Endothelial cell of umbilical vein (primary cell): Measurements from ENCODE around the gene CELF2. TPM values are rescaled to one million over a fixed set of nuclear protein-coding genes. Genes with fewer than 3 reads are reported as not detected.
A peak's percentile ranks its signal among the peaks of the same experiment; 100 is the strongest.

Source experiments
- Bru-seq: library from RNA; stranded (reverse); fragments of 400-500 nt; gene quantifications from one replicate; lab custom pipeline; 2021; lab: Mats Ljungman, UMichigan
- BruChase-seq, 2 experiments: library from RNA; stranded (reverse); fragments of 400-500 nt; gene quantifications; one replicate each; lab custom pipeline; 2021; lab: Mats Ljungman, UMichigan
- BruUV-seq: library from RNA; stranded (reverse); fragments of 400-500 nt; replicated peaks from 2 replicates; lab custom pipeline; 2021; lab: Mats Ljungman, UMichigan
- CTCF ChIA-PET: fragments of 300-600, 350-600 bp; sonication (Branson Sonifier 250); formaldehyde crosslinking; loops from one replicate; lab custom pipeline; 2021; ENCODE audit warnings: antibody characterized with exemption, inconsistent platforms; lab: Charles Lee
- POLR2A ChIA-PET: fragments of 300-600, 350-600 bp; sonication (Branson Sonifier 250); formaldehyde crosslinking; loops from one replicate; lab custom pipeline; 2021; ENCODE audit warnings: antibody characterized with exemption, inconsistent platforms; lab: Charles Lee
- DNase-seq: peaks from one replicate; pipeline ENCODE4 v3.0.0-alpha.2; 2011; ENCODE audit warnings: low read depth, low spot score
- FAIRE-seq: peaks from 2 replicates; lab custom pipeline; 2011; peaks lifted over from hg19 to GRCh38; lab: Jason Lieb, UNC
- H2AFZ ChIP-seq: 2 replicates; pipeline ENCODE4 v1.6.0; 2012; ENCODE audit warnings: low read depth, low read length, control low read depth, inconsistent platforms
- H3K27ac ChIP-seq: 2 replicates; pipeline ENCODE4 v1.5.1; 2011; ENCODE audit warnings: low read depth, mild to moderate bottlenecking, control low read depth, low read length, moderate library complexity; ENCODE audit not compliant: insufficient read depth
- H3K27me3 ChIP-seq, 2 experiments: 2 replicates each; pipeline versions ENCODE4 v1.6.0 to v1.6.1; 2011; ENCODE audit warnings: low read length in 2 of 2, mixed read lengths in 1 of 2; ENCODE audit not compliant: control insufficient read depth in 2 of 2, insufficient read depth in 2 of 2
- H3K36me3 ChIP-seq, 2 experiments: 2 replicates in 1 of 2; 3 replicates in 1 of 2; pipeline ENCODE4 v1.5.1; 2011; ENCODE audit warnings: low read length in 2 of 2, mild to moderate bottlenecking in 1 of 2, moderate library complexity in 1 of 2; ENCODE audit not compliant: control insufficient read depth in 2 of 2, insufficient read depth in 2 of 2; ENCODE audit errors: extremely low read depth in 1 of 2
- H3K4me1 ChIP-seq: 3 replicates; pipeline ENCODE4 v1.5.1; 2011; ENCODE audit warnings: mild to moderate bottlenecking, low read length; ENCODE audit not compliant: control insufficient read depth, insufficient read depth; ENCODE audit errors: extremely low read depth
- H3K4me2 ChIP-seq: 2 replicates; pipeline ENCODE4 v1.6.1; 2011; ENCODE audit warnings: low read length, control low read depth, mixed read lengths; ENCODE audit not compliant: insufficient read depth
- H3K4me3 ChIP-seq, 3 experiments: fragments of 200-600 bp in 1 of 3; sonication (generic), shearing (Covaris generic) in 1 of 3; replicated peaks in 1 of 3; 2 replicates each; pipeline ENCODE4 v1.5.1; 2011 to 2016; ENCODE audit warnings: control low read depth in 3 of 3, low read length in 3 of 3, mild to moderate bottlenecking in 2 of 3, inconsistent platforms in 1 of 3, low read depth in 1 of 3, moderate library complexity in 1 of 3; ENCODE audit not compliant: insufficient read depth in 1 of 3
- H3K79me2 ChIP-seq: 2 replicates; pipeline ENCODE4 v1.6.0; 2012; ENCODE audit warnings: low read length, inconsistent platforms; ENCODE audit not compliant: control insufficient read depth, insufficient read depth
- H3K9ac ChIP-seq: replicated peaks from 2 replicates; pipeline ENCODE3; 2011; ENCODE audit warnings: low read length, control low read depth; ENCODE audit not compliant: insufficient read depth; ENCODE audit errors: extremely low read depth
- H3K9me1 ChIP-seq: replicated peaks from 3 replicates; pipeline ENCODE4 v1.6.0; 2011; ENCODE audit warnings: mild to moderate bottlenecking, low read length; ENCODE audit not compliant: control insufficient read depth, insufficient read depth; ENCODE audit errors: extremely low read depth
- H3K9me3 ChIP-seq: replicated peaks from 2 replicates; pipeline ENCODE4 v1.5.1; 2012; ENCODE audit warnings: low read length, inconsistent platforms; ENCODE audit not compliant: control insufficient read depth, insufficient read depth
- H4K20me1 ChIP-seq: replicated peaks from 2 replicates; pipeline ENCODE3; 2011; ENCODE audit warnings: mild to moderate bottlenecking, low read length; ENCODE audit not compliant: control insufficient read depth, insufficient read depth; ENCODE audit errors: extremely low read depth
- EZH2 ChIP-seq: IDR thresholded peaks from 2 replicates; pipeline ENCODE4 v1.6.1; 2012; ENCODE audit warnings: borderline replicate concordance, low read depth, mild to moderate bottlenecking, moderate library complexity, low read length, inconsistent platforms; ENCODE audit not compliant: severe bottlenecking
- FOS ChIP-seq: IDR thresholded peaks from 2 replicates; pipeline ENCODE4 v1.6.1; 2011; ENCODE audit warnings: mild to moderate bottlenecking, low read length, moderate library complexity, borderline replicate concordance; ENCODE audit not compliant: insufficient read depth
- GATA2 ChIP-seq: IDR thresholded peaks from 2 replicates; pipeline ENCODE4 v1.7.0; 2011; ENCODE audit warnings: low read depth, mild to moderate bottlenecking, moderate library complexity, mixed read lengths, low read length; ENCODE audit not compliant: insufficient read length, insufficient read depth
- JUN ChIP-seq: IDR thresholded peaks from 2 replicates; pipeline ENCODE4 v1.6.1; 2011; ENCODE audit warnings: borderline replicate concordance, low read depth; ENCODE audit not compliant: insufficient read length, insufficient read depth
- MAX ChIP-seq: IDR thresholded peaks from 2 replicates; pipeline ENCODE4 v1.6.1; 2011; ENCODE audit not compliant: insufficient read depth, insufficient read length
- MYC ChIP-seq: IDR thresholded peaks from one replicate; pipeline ENCODE4 v1.6.1; 2011; ENCODE audit warnings: mild to moderate bottlenecking, low read depth, low read length
- POLR2A ChIP-seq: IDR thresholded peaks from 2 replicates; pipeline ENCODE4 v1.6.1; 2012; ENCODE audit warnings: low read depth, mild to moderate bottlenecking, control low read depth, low read length
- POLR2AphosphoS5 ChIP-seq: IDR thresholded peaks from 2 replicates; pipeline ENCODE4 v1.6.1; 2012; ENCODE audit warnings: low read depth, mild to moderate bottlenecking, control low read depth, low read length, moderate library complexity; ENCODE audit not compliant: insufficient read depth
- dilution Hi-C: fragments of 300-500 bp; cut with MboI; formaldehyde crosslinking; loops from one replicate; pipeline ENCODE4 v1.15.0; 2019; ENCODE audit warnings: low sequenced_read_pairs; ENCODE audit not compliant: extremely low pct_ligation_motif_present
- intact Hi-C: fragments of 100-400 bp; cut with micrococcal nuclease; formaldehyde crosslinking; loops from one replicate; pipeline ENCODE4 v1.10.0; 2022
- long read RNA-seq: library from polyadenylated mRNA; stranded (forward); transcript quantifications from one replicate; pipeline ENCODE4 v2.0.0, GENCODE V29; 2021
- polyA minus RNA-seq, 3 experiments: library from RNA; depleted of rRNA, polyadenylated mRNA; stranded (reverse); fragments of >200 nt; gene quantifications; 1 replicate in 1 of 3; 2 replicates in 2 of 3; pipeline ENCODE4 v1.2.3, GENCODE V29; 2011
- polyA plus RNA-seq, 4 experiments: library from polyadenylated mRNA; depleted of rRNA in 3 of 4; stranded (reverse) in 3 of 4; unstranded in 1 of 4; fragments of >200 nt; gene quantifications; 2 replicates each; pipeline versions ENCODE4 v1.2.1 to v1.2.3, GENCODE V29; 2011 to 2012; ENCODE audit warnings: missing spikeins in 1 of 4
- total RNA-seq: library from RNA; stranded (reverse); gene quantifications from 2 replicates; pipeline ENCODE4 v1.2.3, GENCODE V29; 2021
- TF ChIP-seq, protein P1 (sequence below), 2 donors: IDR thresholded peaks; 1 replicate in 1 of 2; 2 replicates in 1 of 2; pipeline ENCODE4 v1.5.1; 2011; ENCODE audit warnings: low read length in 2 of 2, mild to moderate bottlenecking in 2 of 2, moderate library complexity in 2 of 2, control low read depth in 1 of 2, inconsistent platforms in 1 of 2, low read depth in 1 of 2; ENCODE audit not compliant: insufficient read depth in 1 of 2; ENCODE audit errors: extremely low read depth in 1 of 2

CELF2 gene
- total RNA-seq: 35.5 and 42.6 TPM in 2 replicates
- 21.6 and 23.4 TPM in 2 replicates for polyA plus RNA-seq
- polyA plus RNA-seq (2011; cell fraction: cytosol; rRNA removed): 17.9 and 19.7 TPM in 2 replicates
- 25.6 and 28.0 TPM in 2 replicates for polyA plus RNA-seq (2011; cell fraction: nucleus; rRNA removed)
- 10.8 and 11.9 TPM in 2 replicates for polyA plus RNA-seq (2012)
- polyA minus RNA-seq: 56.1 and 61.4 TPM in 2 replicates
- polyA minus RNA-seq (2011; cell fraction: cytosol; rRNA and poly(A)+ RNA removed): not detected
- polyA minus RNA-seq (2011; cell fraction: nucleus; rRNA and poly(A)+ RNA removed): 44.4 and 45.7 TPM in 2 replicates
- percentile 76 among the genes with signal in this experiment for Bru-seq, nascent RNA
- percentile 61 among the genes with signal in this experiment for BruChase-seq, experiment 1, labeled RNA remaining after a 6-hour chase
- percentile 64 among the genes with signal in this experiment for BruChase-seq, experiment 2, labeled RNA remaining after a 2-hour chase
- long read RNA-seq, full-length matches to known transcripts: 1 of 48 reads
- long read RNA-seq, partial matches to known transcripts: 6 of 48 reads
- long read RNA-seq, other reads (novel, unspliced or antisense): 41 of 48 reads

GRCh38 chr10:11017570-11018431 lies at the start of gene CELF2:
Gene CELF2, plus strand, starts transcription at chr10:11017872. Its CDS starts 218 bp downstream, at chr10:11018090.
- no TSS peak for BruUV-seq
- H3K79me2 ChIP-seq: peaks cover 2% of the 10 kb centered on the region
- ChIA-PET CTCF (interaction anchor here (0.9 to 4.2 kb wide), 4 partner anchors 12 to 1675 kb away, joined by 3 to 36 read pairs (median 8); no protein-coding TSS in a partner anchor), POLR2A (interaction anchor here (1.2 to 1.9 kb wide), 2 partner anchors 146 to 225 kb away, joined by 3 to 5 read pairs; no protein-coding TSS in a partner anchor)
- no peaks in the 10 kb centered on the region for H3K9me1 ChIP-seq
- peak; percentile 26 for TF ChIP-seq POLR2A
- no peak for TF ChIP-seq FOS
- H3K9me3 ChIP-seq: no peaks in the 10 kb centered on the region
- no peaks in the 10 kb centered on the region for H3K27me3 ChIP-seq
- intact Hi-C loops: loop anchor here (1.0 to 5.0 kb wide), 5 partner anchors 18 to 406 kb away; no protein-coding TSS in a partner anchor
- H3K27ac ChIP-seq: peak within 1 kb of the TSS; percentile 71
- peak within 1 kb of the TSS; percentile 77 to 91 (median 88) for H3K4me3 ChIP-seq
- H3K4me1 ChIP-seq: peaks cover 9% of the 10 kb centered on the region
- DNase-seq (peak; percentile 64), FAIRE-seq (no peak)
- H4K20me1 ChIP-seq: no peaks in the 10 kb centered on the region
- dilution Hi-C loops: no loop called here
- no peaks in the 10 kb centered on the region for H3K36me3 ChIP-seq
- peak within 1 kb of the TSS; percentile 89 for H3K9ac ChIP-seq
- H3K4me2 ChIP-seq: peak within 1 kb of the TSS; percentile 93
- peak within 1 kb of the TSS; percentile 79 for H2AFZ ChIP-seq

DNA sequence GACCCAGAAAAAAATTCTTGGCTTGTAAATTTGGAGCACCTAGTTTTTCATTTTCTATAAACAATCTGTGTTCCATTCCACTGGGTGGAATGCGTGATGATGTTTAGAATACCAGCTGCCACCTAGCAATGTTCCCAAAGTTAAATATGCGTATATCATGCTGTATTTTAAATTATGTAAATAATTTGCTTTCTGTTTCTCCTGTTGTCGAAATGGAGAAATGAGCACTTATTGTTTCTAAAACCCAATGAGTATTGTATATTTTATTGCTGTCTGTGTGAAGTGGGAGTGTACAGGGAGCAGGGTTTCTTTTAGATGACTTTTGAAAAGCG lies 49.4 kb upstream of the CELF2 start:
- Histone ChIP-seq H3K27ac (no peak overlapping the region), H3K4me1 (no peaks in the 10 kb centered on the region), H3K4me2 (no peak overlapping the region), H2AFZ (no peak overlapping the region), H4K20me1 (no peaks in the 10 kb centered on the region), H3K79me2 (no peaks in the 10 kb centered on the region), H3K27me3 (no peaks in the 10 kb centered on the region), H3K9ac (no peak overlapping the region), H3K4me3 (no peak overlapping the region), H3K9me1 (no peaks in the 10 kb centered on the region), H3K36me3 (no peaks in the 10 kb centered on the region), H3K9me3 (no peaks in the 10 kb centered on the region)
- POLR2A ChIA-PET: no interaction called here
- dilution Hi-C loops (no loop called here), intact Hi-C loops (no loop called here)
- DNase-seq (no peak), FAIRE-seq (no peak)
- TF ChIP-seq EZH2 (no peak), GATA2 (no peak), MYC (no peak), MAX (no peak), POLR2A (no peak), JUN (no peak), POLR2AphosphoS5 (no peak), FOS (no peak)
- TF ChIP-seq, protein P1, sequence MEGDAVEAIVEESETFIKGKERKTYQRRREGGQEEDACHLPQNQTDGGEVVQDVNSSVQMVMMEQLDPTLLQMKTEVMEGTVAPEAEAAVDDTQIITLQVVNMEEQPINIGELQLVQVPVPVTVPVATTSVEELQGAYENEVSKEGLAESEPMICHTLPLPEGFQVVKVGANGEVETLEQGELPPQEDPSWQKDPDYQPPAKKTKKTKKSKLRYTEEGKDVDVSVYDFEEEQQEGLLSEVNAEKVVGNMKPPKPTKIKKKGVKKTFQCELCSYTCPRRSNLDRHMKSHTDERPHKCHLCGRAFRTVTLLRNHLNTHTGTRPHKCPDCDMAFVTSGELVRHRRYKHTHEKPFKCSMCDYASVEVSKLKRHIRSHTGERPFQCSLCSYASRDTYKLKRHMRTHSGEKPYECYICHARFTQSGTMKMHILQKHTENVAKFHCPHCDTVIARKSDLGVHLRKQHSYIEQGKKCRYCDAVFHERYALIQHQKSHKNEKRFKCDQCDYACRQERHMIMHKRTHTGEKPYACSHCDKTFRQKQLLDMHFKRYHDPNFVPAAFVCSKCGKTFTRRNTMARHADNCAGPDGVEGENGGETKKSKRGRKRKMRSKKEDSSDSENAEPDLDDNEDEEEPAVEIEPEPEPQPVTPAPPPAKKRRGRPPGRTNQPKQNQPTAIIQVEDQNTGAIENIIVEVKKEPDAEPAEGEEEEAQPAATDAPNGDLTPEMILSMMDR (IDR thresholded peaks at IDR 0.05; ENCODE audit: extremely low read depth in 1 of 2, insufficient read depth in 1 of 2, low read depth in 1 of 2, low read length in 2 of 2): no peak
- CTCF ChIA-PET: no interaction called here
- no TSS peak for BruUV-seq
